OCI-LY1 (cell line): ENCODE data around the gene TAF1L.

Experiments used
- H2AFZ ChIP-seq: fragments of 200-600 bp; sonication (generic), shearing (Covaris generic); 2 replicates; pipeline ENCODE4 v1.6.0; 2014; ENCODE audit warnings: antibody characterized with exemption, mild to moderate bottlenecking, low read length
- H3F3A ChIP-seq: fragments of 200-600 bp; sonication (generic), shearing (Covaris generic); 2 replicates; pipeline ENCODE4 v1.6.0; 2014; ENCODE audit warnings: mild to moderate bottlenecking, antibody characterized with exemption, low read length, moderate library complexity; ENCODE audit not compliant: insufficient read depth
- H3K27ac ChIP-seq: fragments of 200-600 bp; sonication (generic); 2 replicates; pipeline ENCODE4 v1.5.1; 2014; ENCODE audit warnings: low read length, mixed run types, mild to moderate bottlenecking, low read depth; ENCODE audit not compliant: poor library complexity, severe bottlenecking
- H3K27me3 ChIP-seq: fragments of 200-600 bp; sonication (generic); 2 replicates; pipeline ENCODE4 v1.6.0; 2014; ENCODE audit warnings: antibody characterized with exemption, mild to moderate bottlenecking, low read length, moderate library complexity; ENCODE audit not compliant: insufficient read depth
- H3K36me3 ChIP-seq: fragments of 200-600 bp; sonication (generic); 2 replicates; pipeline ENCODE4 v1.6.1; 2014; ENCODE audit warnings: mild to moderate bottlenecking, antibody characterized with exemption, low read length, moderate library complexity, mixed read lengths; ENCODE audit not compliant: insufficient read depth
- H3K4me1 ChIP-seq: fragments of 200-600 bp; sonication (generic); 2 replicates; pipeline ENCODE4 v1.5.1; 2014; ENCODE audit warnings: mild to moderate bottlenecking, low read length, moderate library complexity; ENCODE audit not compliant: insufficient read depth, severe bottlenecking
- H3K4me2 ChIP-seq: fragments of 200-600 bp; sonication (generic), shearing (Covaris generic); 2 replicates; pipeline ENCODE4 v1.6.1; 2014; ENCODE audit warnings: low read length
- H3K4me3 ChIP-seq: fragments of 200-600 bp; sonication (generic); 2 replicates; pipeline ENCODE4 v1.5.1; 2014; ENCODE audit warnings: low read length, low read depth, mild to moderate bottlenecking, mixed read lengths; ENCODE audit not compliant: poor library complexity, severe bottlenecking
- H3K79me2 ChIP-seq: fragments of 200-600 bp; shearing (Covaris generic); 2 replicates; pipeline ENCODE4 v1.6.1; 2016; ENCODE audit warnings: mixed run types, low read length, mixed read lengths; ENCODE audit not compliant: insufficient read depth
- H3K9ac ChIP-seq: fragments of 200-600 bp; sonication (generic), shearing (Covaris generic); 2 replicates; pipeline ENCODE4 v1.6.1; 2014; ENCODE audit warnings: mild to moderate bottlenecking, low read length, mixed read lengths
- H3K9me2 ChIP-seq: fragments of 200-600 bp; sonication (generic), shearing (Covaris generic); 2 replicates; pipeline ENCODE4 v1.6.1; 2014; ENCODE audit warnings: low read depth, mild to moderate bottlenecking, low read length, mixed read lengths
- H3K9me3 ChIP-seq: fragments of 200-600 bp; shearing (Covaris generic); 2 replicates; pipeline ENCODE4 v1.6.1; 2014; ENCODE audit warnings: low read length, mixed read lengths
- H4K20me1 ChIP-seq: fragments of 200-600 bp; sonication (generic), shearing (Covaris generic); 2 replicates; pipeline ENCODE4 v1.6.0; 2016; ENCODE audit warnings: mild to moderate bottlenecking, low read length; ENCODE audit not compliant: insufficient read depth
- CTCF ChIP-seq: fragments of 200-600 bp; sonication (generic), shearing (Covaris generic); IDR thresholded peaks from 2 replicates; pipeline ENCODE4 v1.5.1; 2017; ENCODE audit warnings: mild to moderate bottlenecking, antibody characterized with exemption, low read length, moderate library complexity, mixed read lengths
- EZH2 ChIP-seq: fragments of 200-600 bp; sonication (generic), shearing (Covaris generic); IDR thresholded peaks from 2 replicates; pipeline ENCODE4 v1.8.0; 2017; ENCODE audit warnings: borderline replicate concordance, mixed run types, mild to moderate bottlenecking, antibody characterized with exemption, low read length, moderate library complexity, mixed read lengths

Gene TAF1L

GRCh38 chr9:32584784-32585183, 50.7 kb downstream of the TAF1L start:
- H3K27ac ChIP-seq, result no peak overlapping the region
- H3K36me3 ChIP-seq, result no peaks in the 10 kb centered on the region
- no peak overlapping the region for H3K9ac ChIP-seq
- H3K9me3 ChIP-seq, result no peaks in the 10 kb centered on the region
- no peak overlapping the region for H3K4me2 ChIP-seq
- H2AFZ ChIP-seq, result no peak overlapping the region
- no peaks in the 10 kb centered on the region for H4K20me1 ChIP-seq
- no peaks in the 10 kb centered on the region for H3F3A ChIP-seq
- no peaks in the 10 kb centered on the region for H3K79me2 ChIP-seq
- peaks cover 4% of the 10 kb centered on the region; the same call in 1 of the 2 replicates for H3K27me3 ChIP-seq
- H3K4me1 ChIP-seq, result no peaks in the 10 kb centered on the region
- H3K9me2 ChIP-seq, result no peaks in the 10 kb centered on the region
- no peak for TF ChIP-seq CTCF
- TF ChIP-seq EZH2, result no peak
- no peak overlapping the region for H3K4me3 ChIP-seq

GRCh38 chr9:32581512-32582143, 53.8 kb downstream of the TAF1L start:
- H3K9me3 ChIP-seq, result no peaks in the 10 kb centered on the region
- H4K20me1 ChIP-seq, result no peaks in the 10 kb centered on the region
- no peak overlapping the region for H2AFZ ChIP-seq
- no peaks in the 10 kb centered on the region for H3K36me3 ChIP-seq
- H3K4me1 ChIP-seq, result no peaks in the 10 kb centered on the region
- H3K4me3 ChIP-seq, result no peak overlapping the region
- H3K27me3 ChIP-seq, result no peaks in the 10 kb centered on the region; the same call in 1 of the 2 replicates
- no peaks in the 10 kb centered on the region for H3F3A ChIP-seq
- TF ChIP-seq EZH2 (no peak), CTCF (peak; percentile 71)
- no peaks in the 10 kb centered on the region for H3K79me2 ChIP-seq
- H3K9me2 ChIP-seq, result no peaks in the 10 kb centered on the region
- no peak overlapping the region for H3K4me2 ChIP-seq
- no peak overlapping the region for H3K9ac ChIP-seq
- H3K27ac ChIP-seq, result no peak overlapping the region

- Histone ChIP-seq H4K20me1 (no peaks in the 10 kb centered on the region), H3K4me2 (no peak overlapping the region), H3K27ac (no peak overlapping the region), H3K36me3 (no peaks in the 10 kb centered on the region), H3K79me2 (no peaks in the 10 kb centered on the region), H3F3A (no peaks in the 10 kb centered on the region), H2AFZ (no peak overlapping the region), H3K4me1 (no peaks in the 10 kb centered on the region), H3K9me2 (no peaks in the 10 kb centered on the region), H3K27me3 (no peaks in the 10 kb centered on the region; the same call in 1 of the 2 replicates), H3K4me3 (no peak overlapping the region), H3K9ac (no peak overlapping the region), H3K9me3 (no peaks in the 10 kb centered on the region)
- no peak for TF ChIP-seq EZH2
- TF ChIP-seq CTCF, result no peak
Observed at GRCh38 chr9:32580631-32581300, 54.7 kb downstream of the TAF1L start.
